Omental fat pad (tissue), 4 donors: ENCODE data around the gene FRMD4A. TPM values are rescaled to one million over a fixed set of nuclear protein-coding genes. Genes with fewer than 3 reads are reported as not detected.
"Not testable (repeated sequence)": the region's sequence is repeated elsewhere in the genome, so short reads cannot be mapped to it uniquely, and the experiment has no call there.

Source experiments
- ATAC-seq: fragments of 150-250 bp; one replicate; pipeline ENCODE4 v1.9.1; 2016; ENCODE audit warnings: mild to moderate bottlenecking, moderate library complexity; ENCODE audit not compliant: low FRiP score
- DNase-seq: peaks from one replicate; pipeline ENCODE4 v3.0.0-alpha.2; 2019; ENCODE audit warnings: low spot score
- total RNA-seq, 4 donors: library from RNA; depleted of rRNA; stranded (reverse); fragments of >200 nt; gene quantifications; one replicate each; pipeline ENCODE4 v1.1.0, GENCODE V29; 2016
- TF ChIP-seq, protein P1 (sequence below), 3 donors: fragments of 450-650 bp; IDR thresholded peaks; one replicate each; pipeline ENCODE4 v1.5.1; 2016 to 2017; ENCODE audit warnings: antibody characterized with exemption in 3 of 3, mild to moderate bottlenecking in 3 of 3, moderate library complexity in 2 of 3

The FRMD4A gene
- total RNA-seq, 4 donors from 2014 or later = 66.8 to 119 (median 81.6) TPM

DNA sequence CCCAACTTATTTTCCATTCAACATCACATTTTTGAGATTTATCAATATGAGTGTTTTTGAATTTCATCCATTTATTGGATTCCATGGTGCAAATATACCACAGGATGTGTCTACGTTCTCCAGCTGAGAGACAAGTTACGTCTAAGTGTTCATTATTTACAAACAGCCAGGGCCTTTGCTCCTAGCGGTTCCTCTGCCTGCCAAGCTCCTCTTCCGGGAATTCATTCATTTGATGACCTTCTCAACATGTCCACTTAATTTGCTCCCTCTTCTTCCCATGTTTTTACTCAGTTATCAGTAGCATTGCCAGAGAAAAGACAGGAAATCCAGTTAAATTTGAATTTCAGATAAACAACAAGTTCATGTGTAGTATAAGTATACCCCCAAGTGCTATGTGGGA is 422.2 kb downstream of the FRMD4A start:
- no peak for ATAC-seq
- TF ChIP-seq, protein P1, sequence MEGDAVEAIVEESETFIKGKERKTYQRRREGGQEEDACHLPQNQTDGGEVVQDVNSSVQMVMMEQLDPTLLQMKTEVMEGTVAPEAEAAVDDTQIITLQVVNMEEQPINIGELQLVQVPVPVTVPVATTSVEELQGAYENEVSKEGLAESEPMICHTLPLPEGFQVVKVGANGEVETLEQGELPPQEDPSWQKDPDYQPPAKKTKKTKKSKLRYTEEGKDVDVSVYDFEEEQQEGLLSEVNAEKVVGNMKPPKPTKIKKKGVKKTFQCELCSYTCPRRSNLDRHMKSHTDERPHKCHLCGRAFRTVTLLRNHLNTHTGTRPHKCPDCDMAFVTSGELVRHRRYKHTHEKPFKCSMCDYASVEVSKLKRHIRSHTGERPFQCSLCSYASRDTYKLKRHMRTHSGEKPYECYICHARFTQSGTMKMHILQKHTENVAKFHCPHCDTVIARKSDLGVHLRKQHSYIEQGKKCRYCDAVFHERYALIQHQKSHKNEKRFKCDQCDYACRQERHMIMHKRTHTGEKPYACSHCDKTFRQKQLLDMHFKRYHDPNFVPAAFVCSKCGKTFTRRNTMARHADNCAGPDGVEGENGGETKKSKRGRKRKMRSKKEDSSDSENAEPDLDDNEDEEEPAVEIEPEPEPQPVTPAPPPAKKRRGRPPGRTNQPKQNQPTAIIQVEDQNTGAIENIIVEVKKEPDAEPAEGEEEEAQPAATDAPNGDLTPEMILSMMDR (IDR thresholded peaks at IDR 0.05) = no peak
- no peak for DNase-seq

DNA sequence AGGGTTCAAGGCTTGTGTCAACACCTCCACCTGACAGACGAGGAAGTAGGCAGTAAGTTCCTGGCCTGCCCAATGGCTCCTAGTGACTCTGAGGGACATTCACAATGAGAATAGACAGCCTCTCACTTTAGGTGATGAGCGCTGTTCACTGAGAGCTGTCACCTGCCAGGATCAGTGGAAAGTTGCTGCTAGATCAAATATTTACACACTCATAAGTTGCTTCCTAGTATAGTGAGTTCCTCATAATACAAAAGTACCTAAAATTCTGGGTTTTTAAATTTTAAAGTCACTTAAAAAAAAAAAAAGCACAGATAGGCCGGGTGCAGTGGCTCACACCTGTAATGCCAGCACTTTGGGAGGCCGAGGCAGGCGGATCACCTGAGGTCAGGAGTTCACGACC is 423.2 kb downstream of the FRMD4A start:
- ATAC-seq (no peak), DNase-seq (no peak)
- TF ChIP-seq, protein P1 (IDR thresholded peaks at IDR 0.05) = no peak

DNA sequence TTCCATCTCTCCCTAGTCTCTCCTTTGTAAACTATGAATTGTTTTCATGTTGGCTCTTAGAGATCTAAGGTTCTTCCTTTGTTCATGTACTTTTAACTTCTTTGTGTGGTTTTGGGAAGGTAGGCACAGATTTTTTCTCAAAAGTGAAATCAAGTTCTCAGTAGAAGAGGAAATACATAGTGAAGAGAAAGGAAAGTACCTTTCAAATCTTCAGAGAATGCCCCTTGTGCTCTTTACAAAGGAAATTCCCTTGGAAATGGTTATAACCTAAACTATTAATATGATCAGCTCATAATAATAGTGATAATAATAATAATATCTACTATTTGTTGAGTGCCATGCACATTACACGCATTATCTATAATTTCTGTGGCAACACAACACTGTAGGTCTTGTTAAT is 425.4 kb downstream of the FRMD4A start:
- TF ChIP-seq, protein P1 (IDR thresholded peaks at IDR 0.05) = no peak
- ATAC-seq (no peak), DNase-seq (no peak)

DNA sequence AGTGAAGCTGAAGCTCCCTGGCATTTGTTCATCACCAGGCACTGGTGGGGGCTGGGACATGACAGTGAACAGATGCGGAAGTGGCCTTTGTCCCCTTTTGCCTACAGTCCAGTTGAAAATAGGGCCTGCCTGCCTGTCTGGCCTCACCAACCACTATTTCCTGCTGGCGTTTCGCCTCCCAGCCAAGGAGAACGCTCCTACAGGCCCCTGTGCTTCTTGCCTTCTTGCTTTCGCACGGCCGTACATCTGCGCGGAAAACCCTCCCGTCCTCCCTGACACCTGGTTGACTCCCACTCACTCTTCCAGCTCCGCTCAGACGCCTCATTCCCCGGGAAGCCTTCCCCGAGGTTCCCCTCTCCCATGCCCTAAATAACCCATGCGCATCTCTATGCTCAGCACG is 426.7 kb downstream of the FRMD4A start:
- DNase-seq (no peak), ATAC-seq (no peak)
- TF ChIP-seq, protein P1 (IDR thresholded peaks at IDR 0.05) = no peak

DNA sequence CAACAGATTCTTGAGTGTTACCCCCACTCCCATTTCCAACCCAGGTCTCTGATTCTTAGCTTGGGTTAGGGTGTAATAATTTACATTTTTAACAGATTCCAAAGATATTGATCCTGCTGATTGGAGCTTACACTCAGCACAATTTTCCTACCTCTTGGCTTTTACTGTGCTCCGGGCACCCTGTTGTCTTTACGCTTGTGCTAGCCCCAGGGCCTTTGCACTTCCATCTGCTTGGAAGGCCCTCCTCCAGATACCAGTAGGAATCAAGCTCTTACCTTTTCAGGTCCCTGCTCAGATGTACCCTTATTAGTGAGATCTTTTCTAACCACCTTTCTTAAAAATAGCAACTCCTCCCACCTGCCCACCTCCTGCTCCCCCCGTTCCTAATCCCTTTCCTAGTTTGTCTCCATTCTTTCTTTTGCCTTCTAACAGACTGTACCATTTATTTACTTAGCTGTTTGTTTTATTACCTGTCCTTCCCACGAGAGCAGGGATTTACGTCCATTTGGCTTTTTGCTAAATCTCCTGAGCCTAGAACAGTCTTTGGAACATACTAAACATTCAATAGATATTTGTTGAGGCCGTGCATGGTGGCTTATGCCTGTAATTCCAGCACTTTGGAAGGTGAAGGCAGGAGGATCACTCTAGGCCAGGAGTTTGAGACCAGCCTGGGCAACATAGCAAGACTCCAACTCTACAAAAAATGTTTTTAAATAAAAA is 427.7 kb downstream of the FRMD4A start:
- TF ChIP-seq, protein P1 (IDR thresholded peaks at IDR 0.05) = no peak
- ATAC-seq (no peak), DNase-seq (no peak)

DNA sequence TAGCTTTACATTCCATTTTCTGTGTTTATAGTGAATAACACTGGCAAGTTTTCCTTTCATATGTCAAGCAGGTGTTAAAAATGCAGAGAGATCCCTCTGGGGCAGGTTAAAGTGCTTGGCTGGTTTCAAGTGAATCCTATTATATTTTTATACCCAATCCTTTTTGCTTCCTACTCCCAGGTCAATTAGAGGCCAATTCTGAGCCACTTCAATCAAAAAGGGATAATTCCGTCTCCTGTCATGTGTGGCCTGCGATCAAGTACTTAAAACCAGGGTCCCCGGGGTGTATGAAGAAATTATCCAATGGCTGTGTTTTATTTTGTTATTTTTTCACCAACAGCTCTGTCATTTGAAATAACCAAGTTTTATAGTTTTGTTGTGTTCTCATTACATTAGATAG is 430.8 kb downstream of the FRMD4A start:
- ATAC-seq = no peak
- DNase-seq = no peak
- TF ChIP-seq, protein P1 (IDR thresholded peaks at IDR 0.05) = no peak

DNA sequence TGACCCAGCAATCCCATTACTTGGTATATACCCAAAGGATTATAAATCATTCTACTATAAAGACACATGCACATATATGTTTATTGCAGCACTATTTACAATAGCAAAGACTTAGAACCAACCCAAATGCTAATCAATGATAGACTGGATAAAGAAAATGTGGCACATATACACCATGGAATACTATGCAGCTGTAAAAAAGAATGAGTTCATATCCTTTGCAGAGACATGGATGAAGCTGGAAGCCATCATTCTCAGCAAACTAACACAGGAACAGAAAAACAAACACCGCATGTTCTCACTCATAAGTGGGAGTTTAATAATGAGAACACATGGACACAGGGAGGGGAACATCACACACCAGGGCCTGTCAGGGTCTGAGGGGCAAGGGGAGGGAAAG is 434.6 kb downstream of the FRMD4A start:
- ATAC-seq, DNase-seq: not testable (repeated sequence)
